A549 (cell line): ENCODE measurements around the gene MARCHF11.

Experiments used
- CTCF ChIP-seq: fragments of >200 bp; sonication (Bioruptor Twin); formaldehyde crosslinking; IDR thresholded peaks from 3 replicates; pipeline ENCODE4 v1.5.1; 2016
- JUNB ChIP-seq: fragments of >200 bp; sonication (Bioruptor Twin); formaldehyde crosslinking; IDR thresholded peaks from 2 replicates; pipeline ENCODE4 v1.6.1; 2016
- MAFK ChIP-seq: fragments of 450-650 bp; IDR thresholded peaks from 2 replicates; pipeline ENCODE4 v1.6.1; 2014; ENCODE audit not compliant: partially characterized antibody
- POLR2A ChIP-seq: IDR thresholded peaks from 2 replicates; pipeline ENCODE4 v1.6.1; 2012; ENCODE audit warnings: mild to moderate bottlenecking, low read length
- RARB ChIP-seq: fragments of 250-450 bp; sonication (Bioruptor Pico); IDR thresholded peaks from 2 replicates; pipeline ENCODE4 v1.8.0; 2021; ENCODE audit warnings: mild to moderate bottlenecking, moderate library complexity
- REST ChIP-seq: fragments of 200-600 bp; sonication (generic); IDR thresholded peaks from 2 replicates; pipeline ENCODE4 v1.6.1; 2016; ENCODE audit warnings: antibody characterized with exemption, mild to moderate bottlenecking, moderate library complexity
- SMC3 ChIP-seq: fragments of >200 bp; sonication (Bioruptor Twin); formaldehyde crosslinking; IDR thresholded peaks from 3 replicates; pipeline ENCODE4 v1.6.1; 2018; ENCODE audit warnings: inconsistent platforms
- ZFP36 ChIP-seq: fragments of 450-650 bp; IDR thresholded peaks from 2 replicates; pipeline ENCODE4 v1.6.1; 2014; ENCODE audit warnings: borderline replicate concordance; ENCODE audit not compliant: partially characterized antibody

GRCh38 chr5:16140417-16140816 is 39.2 kb downstream of the MARCHF11 start:
- TF ChIP-seq JUNB (no peak), RARB (CRISPR knock-in tag) (no peak), CTCF (no peak), ZFP36 (no peak), SMC3 (no peak), REST (no peak), POLR2A (no peak), MAFK (no peak)
